Body of pancreas (tissue), 4 donors: ENCODE measurements around the gene GJA5. TPM values are rescaled to one million over a fixed set of nuclear protein-coding genes. Genes with fewer than 3 reads are reported as not detected.

ENCODE experiments used
- ATAC-seq: fragments of 150-250 bp; one replicate; pipeline ENCODE4 v1.9.1; 2016
- DNase-seq, 4 donors: peaks; one replicate each; pipeline ENCODE4 v3.0.0-alpha.2; 2019
- H3K27ac ChIP-seq, 4 donors: fragments of 200-600 bp; sonication (generic); 1 replicate in 3 of 4; 2 replicates in 1 of 4; pipeline versions ENCODE4 v1.5.1 to v1.6.1; 2016 to 2019; ENCODE audit warnings: mild to moderate bottlenecking in 1 of 4, mixed read lengths in 1 of 4, moderate library complexity in 1 of 4
- H3K27me3 ChIP-seq, 2 donors: fragments of 200-600 bp; sonication (generic); one replicate each; pipeline ENCODE4 v1.6.0; 2016; ENCODE audit warnings: mild to moderate bottlenecking in 1 of 2
- H3K36me3 ChIP-seq, 2 donors: fragments of 200-600 bp; sonication (generic); replicated peaks in 1 of 2; 2 replicates each; pipeline ENCODE4 v1.5.1; 2016; ENCODE audit warnings: low read depth in 2 of 2; ENCODE audit not compliant: insufficient read depth in 1 of 2
- H3K4me1 ChIP-seq: fragments of 200-600 bp; sonication (generic); one replicate; pipeline ENCODE4 v1.6.0; 2016
- H3K4me3 ChIP-seq, 2 donors: fragments of 200-600 bp; sonication (generic); 1 replicate in 1 of 2; 2 replicates in 1 of 2; pipeline ENCODE4 v1.5.1; 2016 to 2019
- H3K9me3 ChIP-seq, 3 donors: fragments of 200-600 bp; sonication (generic); 1 replicate in 2 of 3; 2 replicates in 1 of 3; pipeline ENCODE4 v1.5.1; 2016
- POLR2A ChIP-seq, 3 donors: fragments of 450-650 bp; IDR thresholded peaks; one replicate each; pipeline ENCODE4 v1.6.1; 2016; ENCODE audit warnings: antibody characterized with exemption in 3 of 3, mild to moderate bottlenecking in 2 of 3
- WGBS, 2 donors: methylation state at CpG; one replicate each; pipeline ENCODE4 v1.1.5; 2017; 5-methylcytosine and 5-hydroxymethylcytosine counted together
- intact Hi-C: fragments of 100-400 bp; cut with DNase I; formaldehyde crosslinking; loops from one replicate; pipeline ENCODE4 v1.15.1; 2023
- total RNA-seq, 2 donors: library from RNA; depleted of rRNA; stranded (reverse); fragments of >200 nt; gene quantifications; one replicate each; pipeline ENCODE4 v1.1.0, GENCODE V29; 2016
- TF ChIP-seq, protein P1 (sequence below), 7 experiments: fragments of 450-650 bp in 4 of 7; fragments of 200-600 bp in 3 of 7; sonication (generic) in 3 of 7; IDR thresholded peaks; one replicate each; pipeline ENCODE4 v1.5.1; 2016 to 2019; ENCODE audit warnings: antibody characterized with exemption in 7 of 7

The GJA5 gene
- total RNA-seq, 2 donors from 2014 or later = 0.99 to 8.8 TPM

DNA sequence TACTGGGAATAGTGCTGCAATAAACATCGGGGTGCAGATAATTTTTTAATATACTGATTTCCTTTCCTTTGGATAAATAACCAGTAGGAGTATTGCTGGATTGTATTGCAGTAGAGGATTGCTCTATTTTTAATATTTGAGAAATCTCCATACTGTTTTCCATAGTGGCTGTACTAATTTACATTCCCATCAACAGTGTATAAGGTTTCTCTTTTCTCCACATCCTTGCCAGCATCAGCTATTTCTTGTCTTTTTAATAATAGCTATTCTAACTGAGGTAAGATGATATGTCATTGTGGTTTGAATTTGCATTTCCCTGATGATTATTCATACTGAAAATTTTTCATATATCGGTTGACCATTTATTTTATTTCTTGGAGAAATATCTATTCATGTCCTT, 31.1 kb downstream of the GJA5 start:
- intact Hi-C loops = loop anchor here (10.0 kb wide), 1 partner anchor 165 kb away; no protein-coding TSS in a partner anchor
- H3K4me1 ChIP-seq = peaks cover 6% of the 10 kb centered on the region
- H3K4me3 ChIP-seq = no peak overlapping the region
- no peak for TF ChIP-seq POLR2A (IDR thresholded peaks at IDR 0.05)
- TF ChIP-seq, protein P1, sequence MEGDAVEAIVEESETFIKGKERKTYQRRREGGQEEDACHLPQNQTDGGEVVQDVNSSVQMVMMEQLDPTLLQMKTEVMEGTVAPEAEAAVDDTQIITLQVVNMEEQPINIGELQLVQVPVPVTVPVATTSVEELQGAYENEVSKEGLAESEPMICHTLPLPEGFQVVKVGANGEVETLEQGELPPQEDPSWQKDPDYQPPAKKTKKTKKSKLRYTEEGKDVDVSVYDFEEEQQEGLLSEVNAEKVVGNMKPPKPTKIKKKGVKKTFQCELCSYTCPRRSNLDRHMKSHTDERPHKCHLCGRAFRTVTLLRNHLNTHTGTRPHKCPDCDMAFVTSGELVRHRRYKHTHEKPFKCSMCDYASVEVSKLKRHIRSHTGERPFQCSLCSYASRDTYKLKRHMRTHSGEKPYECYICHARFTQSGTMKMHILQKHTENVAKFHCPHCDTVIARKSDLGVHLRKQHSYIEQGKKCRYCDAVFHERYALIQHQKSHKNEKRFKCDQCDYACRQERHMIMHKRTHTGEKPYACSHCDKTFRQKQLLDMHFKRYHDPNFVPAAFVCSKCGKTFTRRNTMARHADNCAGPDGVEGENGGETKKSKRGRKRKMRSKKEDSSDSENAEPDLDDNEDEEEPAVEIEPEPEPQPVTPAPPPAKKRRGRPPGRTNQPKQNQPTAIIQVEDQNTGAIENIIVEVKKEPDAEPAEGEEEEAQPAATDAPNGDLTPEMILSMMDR (IDR thresholded peaks at IDR 0.05) = no peak
- H3K9me3 ChIP-seq = no peaks in the 10 kb centered on the region
- 95 to 96% methylated on average over 2 of the region's 2 CpGs for WGBS, 2 donors
- ATAC-seq (no peak), DNase-seq (no peak)
- H3K36me3 ChIP-seq = no peaks in the 10 kb centered on the region
- no peaks in the 10 kb centered on the region for H3K27me3 ChIP-seq
- no peak overlapping the region for H3K27ac ChIP-seq

DNA sequence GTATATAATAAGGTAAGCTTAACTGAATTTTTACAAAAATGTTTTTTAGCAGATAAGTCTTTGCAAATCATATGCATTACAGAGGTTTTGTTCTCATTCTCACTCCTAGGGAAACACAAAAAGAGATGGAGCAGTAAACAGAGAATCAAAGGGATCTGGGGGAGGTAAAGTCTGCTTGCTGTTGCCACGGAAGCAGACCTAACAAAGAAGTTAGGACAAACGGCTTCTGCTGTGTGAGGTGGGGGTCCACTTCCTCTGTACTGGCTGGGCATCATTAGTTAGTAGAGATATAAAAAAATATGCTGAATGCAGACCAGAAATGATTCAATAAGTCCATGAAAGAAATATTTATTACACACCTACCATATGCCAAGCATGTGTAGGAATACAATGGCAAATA, 34.2 kb downstream of the GJA5 start:
- WGBS, 2 donors = 66 to 71% methylated on average over 2 of the region's 2 CpGs
- ATAC-seq = no peak
- intact Hi-C loops = loop anchor here (10.0 kb wide), 1 partner anchor 169 kb away; no protein-coding TSS in a partner anchor

DNA sequence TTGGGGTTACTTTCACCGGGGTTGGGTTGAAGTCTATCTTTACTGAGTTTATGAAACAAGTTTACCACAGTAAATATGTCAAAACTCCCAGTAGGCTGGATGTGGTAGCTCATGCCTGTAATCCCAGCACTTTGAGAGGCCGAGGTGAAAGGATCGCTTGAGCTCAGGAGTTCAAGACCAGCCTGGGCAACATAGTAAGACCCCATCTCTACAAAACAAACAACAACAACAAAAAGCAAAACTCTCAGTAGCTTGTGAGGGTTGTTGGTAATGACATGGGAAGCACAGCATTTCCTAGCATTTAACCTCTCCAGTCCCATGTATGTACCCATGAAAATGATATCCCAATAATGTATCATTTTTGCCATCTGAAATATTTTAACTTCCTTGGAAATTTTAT, 34.7 kb downstream of the GJA5 start:
- H3K36me3 ChIP-seq = no peaks in the 10 kb centered on the region
- H3K27ac ChIP-seq = no peak overlapping the region
- intact Hi-C loops = loop anchor here (10.0 kb wide), 1 partner anchor 169 kb away; no protein-coding TSS in a partner anchor
- TF ChIP-seq, protein P1 (IDR thresholded peaks at IDR 0.05) = no peak
- TF ChIP-seq POLR2A (IDR thresholded peaks at IDR 0.05) = no peak
- no peak for DNase-seq
- H3K4me1 ChIP-seq = no peaks in the 10 kb centered on the region
- H3K27me3 ChIP-seq = no peaks in the 10 kb centered on the region
- H3K9me3 ChIP-seq = no peaks in the 10 kb centered on the region
- H3K4me3 ChIP-seq = no peak overlapping the region
- 90 to 92% methylated on average over 3 of the region's 3 CpGs for WGBS, 2 donors
- no peak for ATAC-seq

More for the DNA sequence above, 34.2 kb downstream of the GJA5 start:
- Histone ChIP-seq H3K27ac (no peak overlapping the region), H3K4me3 (no peak overlapping the region), H3K36me3 (no peaks in the 10 kb centered on the region), H3K4me1 (no peaks in the 10 kb centered on the region), H3K27me3 (no peaks in the 10 kb centered on the region), H3K9me3 (no peaks in the 10 kb centered on the region)
- TF ChIP-seq, protein P1 (IDR thresholded peaks at IDR 0.05) = no peak
- TF ChIP-seq POLR2A (IDR thresholded peaks at IDR 0.05) = no peak
- DNase-seq = no peak

DNA sequence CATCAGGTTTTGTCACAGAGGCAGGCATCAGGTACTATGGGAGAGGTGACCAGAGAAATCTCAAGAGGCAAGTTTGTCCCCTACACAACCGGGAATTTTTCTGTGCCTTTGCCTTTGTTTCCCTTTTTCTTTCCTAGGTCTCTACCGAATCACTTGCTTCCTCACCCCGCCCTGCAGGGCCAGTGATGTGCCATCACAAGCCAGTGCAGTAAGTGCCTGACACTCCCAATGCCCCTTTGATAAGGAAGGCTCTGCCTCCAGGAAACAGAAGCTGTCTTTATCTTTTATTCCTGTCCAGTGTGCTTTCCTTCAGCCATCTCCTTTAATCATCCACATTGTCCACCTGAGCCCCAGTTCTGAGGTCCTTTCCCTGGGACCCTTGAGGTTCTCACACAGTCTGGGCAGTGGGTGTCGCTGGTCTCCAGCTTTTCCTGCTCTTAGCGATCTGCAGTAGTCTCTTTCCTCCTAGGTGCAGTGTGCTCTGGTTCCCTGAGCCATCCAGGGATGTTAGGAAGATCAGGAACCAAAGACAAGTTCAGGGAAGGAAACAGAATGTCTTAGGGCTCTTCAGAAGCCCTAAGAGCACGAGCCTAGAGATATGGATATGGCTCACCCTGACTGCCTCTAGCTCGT, 36.6 kb downstream of the GJA5 start:
- Histone ChIP-seq H3K9me3 (no peaks in the 10 kb centered on the region), H3K27me3 (no peaks in the 10 kb centered on the region), H3K27ac (no peak overlapping the region), H3K4me1 (peaks cover 13% of the 10 kb centered on the region), H3K36me3 (no peaks in the 10 kb centered on the region), H3K4me3 (no peak overlapping the region)
- ATAC-seq = peak; percentile 38
- TF ChIP-seq, protein P1 (IDR thresholded peaks at IDR 0.05) = peak in 6 of 7 experiments; percentile 5 to 54 (median 46)
- no peak for TF ChIP-seq POLR2A (IDR thresholded peaks at IDR 0.05)
- intact Hi-C loops = loop anchor here (10.0 kb wide), 1 partner anchor 171 kb away; no protein-coding TSS in a partner anchor
- WGBS, 2 donors = 46 to 49% methylated on average over 7 of the region's 7 CpGs
- peak; percentile 26 to 49 (median 30) for DNase-seq

DNA sequence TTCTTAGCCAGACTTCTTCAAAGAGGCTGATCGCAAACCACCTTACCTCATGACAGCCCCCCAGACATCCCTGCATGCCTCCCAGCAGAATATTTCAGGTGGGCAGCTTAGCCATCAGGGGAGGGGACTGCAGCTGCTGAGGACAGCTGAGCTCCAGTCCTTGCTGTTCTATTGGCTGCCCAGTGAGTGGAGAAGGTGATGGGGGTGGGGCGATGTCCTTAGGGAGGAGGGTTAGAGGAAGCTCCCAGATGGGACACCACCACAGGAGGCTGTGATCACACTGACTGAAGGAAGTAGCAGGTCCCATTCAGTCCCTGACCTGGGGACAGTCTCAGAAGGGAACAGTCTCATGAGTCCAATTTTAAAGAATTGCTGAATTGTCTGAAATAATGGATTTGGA, 38.3 kb downstream of the GJA5 start:
- peaks cover 13% of the 10 kb centered on the region for H3K4me1 ChIP-seq
- intact Hi-C loops = loop anchor here (10.0 kb wide), 1 partner anchor 173 kb away; no protein-coding TSS in a partner anchor
- no peak for TF ChIP-seq POLR2A (IDR thresholded peaks at IDR 0.05)
- TF ChIP-seq, protein P1 (IDR thresholded peaks at IDR 0.05) = no peak
- H3K9me3 ChIP-seq = no peaks in the 10 kb centered on the region
- no peak overlapping the region for H3K27ac ChIP-seq
- WGBS, 2 donors = 70 to 100% methylated on average over 1 to 2 of the region's 2 CpGs
- H3K27me3 ChIP-seq = no peaks in the 10 kb centered on the region
- H3K4me3 ChIP-seq = no peak overlapping the region
- DNase-seq (no peak), ATAC-seq (no peak)
- no peaks in the 10 kb centered on the region for H3K36me3 ChIP-seq
